Upper lobe of left lung (tissue), 6 donors: Measurements from ENCODE around the gene TMEM8B. TPM values are rescaled to one million over a fixed set of nuclear protein-coding genes. Genes with fewer than 3 reads are reported as not detected.

Experiments used
- ATAC-seq, 2 donors: fragments of 200-7000 bp; cut with Tn5 transposase; one replicate each; pipeline ENCODE4 v1.9.1; 2022; ENCODE audit warnings: mild to moderate bottlenecking in 2 of 2, moderate library complexity in 2 of 2; ENCODE audit not compliant: low FRiP score in 2 of 2
- DNase-seq, 2 donors: peaks; one replicate each; pipeline ENCODE4 v3.0.0-alpha.2; 2019 to 2020
- H3K27ac ChIP-seq, 4 donors: fragments of 200-600 bp; sonication (generic); one replicate each; pipeline ENCODE4 v1.5.1; 2016 to 2019
- H3K27me3 ChIP-seq, 4 donors: fragments of 200-600 bp; sonication (generic); one replicate each; pipeline ENCODE4 v1.5.1; 2017 to 2019
- H3K36me3 ChIP-seq, 4 donors: fragments of 200-600 bp; sonication (generic); one replicate each; pipeline ENCODE4 v1.5.1; 2016 to 2019
- H3K4me1 ChIP-seq, 4 donors: fragments of 200-600 bp; sonication (generic); one replicate each; pipeline ENCODE4 v1.5.1; 2018 to 2019
- H3K4me3 ChIP-seq, 4 donors: fragments of 200-600 bp; sonication (generic); one replicate each; pipeline ENCODE4 v1.5.1; 2017 to 2019; ENCODE audit warnings: mild to moderate bottlenecking in 2 of 4, moderate library complexity in 1 of 4
- H3K9me3 ChIP-seq, 4 donors: fragments of 200-600 bp; sonication (generic); one replicate each; pipeline ENCODE4 v1.5.1; 2018 to 2019
- EP300 ChIP-seq, 4 donors: sonication (generic); formaldehyde crosslinking; IDR thresholded peaks; one replicate each; pipeline ENCODE4 v1.5.1; 2017; ENCODE audit warnings: antibody characterized with exemption in 4 of 4, control low read depth in 2 of 4
- POLR2A ChIP-seq, 4 donors: fragments of 450-650 bp; IDR thresholded peaks; one replicate each; pipeline ENCODE4 v1.5.1; 2016 to 2017; ENCODE audit warnings: antibody characterized with exemption in 4 of 4, mild to moderate bottlenecking in 2 of 4
- POLR2AphosphoS5 ChIP-seq, 2 donors: sonication (generic); formaldehyde crosslinking; IDR thresholded peaks; one replicate each; pipeline ENCODE4 v1.5.1; 2017; ENCODE audit warnings: antibody characterized with exemption in 2 of 2
- WGBS, 2 donors: methylation state at CpG; one replicate each; pipeline ENCODE4 v1.1.5; 2017 to 2018; 5-methylcytosine and 5-hydroxymethylcytosine counted together
- total RNA-seq, 6 donors: library from RNA; depleted of rRNA in 4 of 6; stranded (reverse); fragments of >200 nt in 4 of 6; gene quantifications; one replicate each; pipeline versions ENCODE4 v1.1.0 to v1.2.1, GENCODE V29; 2016 to 2021
- TF ChIP-seq, protein P1 (sequence below), 6 experiments: fragments of 450-650 bp in 4 of 6; fragments of 200-600 bp in 2 of 6; sonication (generic) in 2 of 6; IDR thresholded peaks; one replicate each; pipeline ENCODE4 v1.5.1; 2016 to 2019; ENCODE audit warnings: antibody characterized with exemption in 6 of 6
- donor health status: DM: no; HTN: no; CAD: no; lungs with moderate emphysema.
- donor health status: DM: no; HTN: yes; CAD: no; lungs with severe emphysema.

The TMEM8B gene
- total RNA-seq, 6 donors from 2014 or later: 6.5 to 21.0 (median 10.0) TPM

DNA sequence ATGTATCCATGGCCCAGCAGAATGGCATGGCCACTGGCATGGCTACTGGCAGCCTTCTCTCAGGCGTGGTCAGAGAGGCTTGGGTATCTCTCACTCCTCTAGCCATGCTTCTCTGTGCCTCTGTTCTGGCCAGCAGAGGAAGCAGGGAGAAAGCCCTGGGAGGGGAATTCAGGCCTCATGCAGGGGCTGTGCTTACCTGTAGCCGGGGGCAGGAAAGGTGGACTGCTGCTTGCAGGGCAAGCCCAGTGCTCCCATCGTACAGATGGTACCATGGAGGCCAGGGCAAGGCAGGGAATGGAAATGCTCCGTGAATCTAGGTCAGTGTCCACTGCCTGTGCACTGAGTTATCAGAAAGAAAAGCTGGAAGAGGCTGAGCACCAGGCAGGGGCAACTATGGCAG is 38.5 kb downstream of the TMEM8B start:
- H3K27ac ChIP-seq: no peak overlapping the region
- no peak for TF ChIP-seq POLR2A (IDR thresholded peaks at IDR 0.05)
- H3K4me1 ChIP-seq: no peaks in the 10 kb centered on the region
- no peak overlapping the region for H3K4me3 ChIP-seq
- no peak for DNase-seq
- no peaks in the 10 kb centered on the region for H3K27me3 ChIP-seq
- no peak for ATAC-seq
- WGBS, 2 donors: 84 to 90% methylated on average over 4 of the region's 4 CpGs
- no peaks in the 10 kb centered on the region for H3K9me3 ChIP-seq
- H3K36me3 ChIP-seq: no peaks in the 10 kb centered on the region

DNA sequence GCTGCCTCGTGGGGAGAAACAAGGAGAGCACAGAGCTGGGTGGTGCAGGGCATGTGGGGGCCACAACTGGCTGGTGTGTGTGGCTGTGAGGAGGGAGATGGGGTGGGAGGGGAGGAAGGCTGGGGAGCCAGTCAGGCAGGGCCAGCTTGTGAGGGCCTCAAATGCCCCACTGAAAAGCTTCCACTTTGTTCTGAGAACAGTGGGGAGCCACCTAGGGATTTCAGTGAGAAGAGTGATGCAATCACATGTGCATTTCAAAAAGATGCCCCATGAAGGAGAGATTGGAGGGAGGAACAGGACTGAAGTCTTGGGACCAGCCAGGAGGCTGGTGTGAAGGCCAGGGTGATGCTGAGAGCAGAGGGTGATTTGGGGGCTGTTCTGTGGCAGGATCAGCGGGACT is 39.9 kb downstream of the TMEM8B start:
- Histone ChIP-seq H3K4me1 (no peaks in the 10 kb centered on the region), H3K27me3 (no peaks in the 10 kb centered on the region), H3K9me3 (no peaks in the 10 kb centered on the region), H3K27ac (no peak overlapping the region), H3K36me3 (no peaks in the 10 kb centered on the region), H3K4me3 (no peak overlapping the region)
- TF ChIP-seq POLR2A (IDR thresholded peaks at IDR 0.05) (no peak), EP300 (IDR thresholded peaks at IDR 0.05) (no peak), POLR2AphosphoS5 (IDR thresholded peaks at IDR 0.05) (no peak)
- TF ChIP-seq, protein P1, sequence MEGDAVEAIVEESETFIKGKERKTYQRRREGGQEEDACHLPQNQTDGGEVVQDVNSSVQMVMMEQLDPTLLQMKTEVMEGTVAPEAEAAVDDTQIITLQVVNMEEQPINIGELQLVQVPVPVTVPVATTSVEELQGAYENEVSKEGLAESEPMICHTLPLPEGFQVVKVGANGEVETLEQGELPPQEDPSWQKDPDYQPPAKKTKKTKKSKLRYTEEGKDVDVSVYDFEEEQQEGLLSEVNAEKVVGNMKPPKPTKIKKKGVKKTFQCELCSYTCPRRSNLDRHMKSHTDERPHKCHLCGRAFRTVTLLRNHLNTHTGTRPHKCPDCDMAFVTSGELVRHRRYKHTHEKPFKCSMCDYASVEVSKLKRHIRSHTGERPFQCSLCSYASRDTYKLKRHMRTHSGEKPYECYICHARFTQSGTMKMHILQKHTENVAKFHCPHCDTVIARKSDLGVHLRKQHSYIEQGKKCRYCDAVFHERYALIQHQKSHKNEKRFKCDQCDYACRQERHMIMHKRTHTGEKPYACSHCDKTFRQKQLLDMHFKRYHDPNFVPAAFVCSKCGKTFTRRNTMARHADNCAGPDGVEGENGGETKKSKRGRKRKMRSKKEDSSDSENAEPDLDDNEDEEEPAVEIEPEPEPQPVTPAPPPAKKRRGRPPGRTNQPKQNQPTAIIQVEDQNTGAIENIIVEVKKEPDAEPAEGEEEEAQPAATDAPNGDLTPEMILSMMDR (IDR thresholded peaks at IDR 0.05): no peak
- WGBS, 2 donors: 67 to 78% methylated on average over 2 of the region's 2 CpGs
- DNase-seq: no peak
- ATAC-seq: no peak

GRCh38 chr9:35869621-35870216 is 40.7 kb downstream of the TMEM8B start:
- no peaks in the 10 kb centered on the region for H3K4me1 ChIP-seq
- DNase-seq: peak in 1 of 2 donors; percentile 55
- no peak overlapping the region for H3K4me3 ChIP-seq
- no peaks in the 10 kb centered on the region for H3K36me3 ChIP-seq
- no peaks in the 10 kb centered on the region for H3K9me3 ChIP-seq
- TF ChIP-seq POLR2A (IDR thresholded peaks at IDR 0.05): no peak
- TF ChIP-seq, protein P1 (IDR thresholded peaks at IDR 0.05): no peak
- no peak overlapping the region for H3K27ac ChIP-seq
- no peak for ATAC-seq
- no peaks in the 10 kb centered on the region for H3K27me3 ChIP-seq
- 86 to 90% methylated on average over 10 to 19 of the region's 19 CpGs for WGBS, 2 donors

- no peak for ATAC-seq
Measured at GRCh38 chr9:35870351-35870923, 41.4 kb downstream of the TMEM8B start, which contains the start of gene OR13J1. TSS of gene OR13J1 (minus strand) at chr9:35870401. CDS start at chr9:35870401, 0 bp downstream.

DNA sequence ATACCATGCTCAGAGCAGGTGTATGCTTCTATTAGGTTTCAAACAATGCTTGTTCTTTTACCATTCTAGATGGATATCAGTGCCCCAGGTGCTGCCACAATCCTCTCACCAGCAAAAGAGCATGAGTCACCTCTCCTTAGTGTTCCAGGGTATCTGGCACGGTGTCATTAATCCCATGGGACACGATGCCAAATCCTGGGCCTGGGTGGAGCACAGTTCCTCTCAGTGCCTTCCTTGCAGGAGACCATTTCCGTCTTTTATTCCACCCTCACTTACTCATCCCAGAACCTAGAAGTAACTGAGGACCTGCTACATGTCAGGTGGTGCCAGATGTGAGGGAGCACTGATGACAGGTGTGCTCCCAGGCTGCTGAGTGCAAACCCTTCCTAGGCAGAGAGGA is 42.5 kb downstream of the TMEM8B start:
- ATAC-seq (no peak), DNase-seq (no peak)
- Histone ChIP-seq H3K9me3 (no peaks in the 10 kb centered on the region), H3K27ac (no peak overlapping the region), H3K4me1 (no peaks in the 10 kb centered on the region), H3K4me3 (no peak overlapping the region), H3K27me3 (no peaks in the 10 kb centered on the region), H3K36me3 (no peaks in the 10 kb centered on the region)
- WGBS, 2 donors: 65 to 68% methylated on average over 3 of the region's 3 CpGs
- no peak for TF ChIP-seq POLR2A (IDR thresholded peaks at IDR 0.05)
- no peak for TF ChIP-seq EP300 (IDR thresholded peaks at IDR 0.05)

More at GRCh38 chr9:35870351-35870923, 41.4 kb downstream of the TMEM8B start, which contains the start of gene OR13J1:
- H3K27me3 ChIP-seq: no peaks in the 10 kb centered on the region
- no peak within 1 kb of the TSS for H3K4me3 ChIP-seq
- WGBS, 2 donors: 89 to 93% methylated on average over 8 of the region's 8 CpGs
- no peak within 1 kb of the TSS for H3K27ac ChIP-seq
- H3K4me1 ChIP-seq: no peaks in the 10 kb centered on the region
- H3K9me3 ChIP-seq: no peaks in the 10 kb centered on the region
- no peak for DNase-seq
- H3K36me3 ChIP-seq: no peaks in the 10 kb centered on the region
- no peak for TF ChIP-seq EP300 (IDR thresholded peaks at IDR 0.05)

GRCh38 chr9:35872505-35872904 is 43.5 kb downstream of the TMEM8B start:
- Histone ChIP-seq H3K36me3 (no peaks in the 10 kb centered on the region), H3K4me3 (no peak overlapping the region), H3K4me1 (no peaks in the 10 kb centered on the region), H3K9me3 (peaks cover 0 to 6% (median 0%) of the 10 kb centered on the region in 4 donors), H3K27me3 (no peaks in the 10 kb centered on the region), H3K27ac (no peak overlapping the region)
- WGBS, 2 donors: 84 to 89% methylated on average over 3 of the region's 3 CpGs
- no peak for ATAC-seq
- TF ChIP-seq POLR2AphosphoS5 (IDR thresholded peaks at IDR 0.05) (no peak), EP300 (IDR thresholded peaks at IDR 0.05) (no peak), POLR2A (IDR thresholded peaks at IDR 0.05) (no peak)
- TF ChIP-seq, protein P1 (IDR thresholded peaks at IDR 0.05): no peak
- DNase-seq: no peak
